ENCODE measurements around the gene WDR82.

DNA sequence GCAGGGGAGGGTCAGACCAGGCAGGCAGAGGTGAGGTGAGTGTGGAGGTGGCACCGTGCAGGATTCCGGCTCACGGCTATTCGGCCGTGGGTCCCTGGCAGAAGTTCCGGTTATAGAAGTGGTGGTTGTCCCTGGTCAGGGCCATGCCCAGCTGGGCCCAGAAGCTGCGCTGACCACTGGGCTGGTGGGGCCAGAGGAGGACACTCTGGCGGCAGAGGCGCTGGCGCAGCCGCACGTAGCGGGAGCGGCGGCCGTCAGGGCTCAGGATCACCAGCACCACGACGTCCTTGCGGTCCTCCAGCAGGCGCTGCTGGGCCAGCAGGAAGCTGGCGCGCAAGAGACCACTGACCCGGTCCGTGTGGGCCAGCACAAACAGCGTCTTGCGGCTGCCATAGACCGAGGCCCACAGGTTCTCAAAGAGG lies 57.3 kb downstream of the WDR82 start:
- TF ChIP-seq, protein P1, sequence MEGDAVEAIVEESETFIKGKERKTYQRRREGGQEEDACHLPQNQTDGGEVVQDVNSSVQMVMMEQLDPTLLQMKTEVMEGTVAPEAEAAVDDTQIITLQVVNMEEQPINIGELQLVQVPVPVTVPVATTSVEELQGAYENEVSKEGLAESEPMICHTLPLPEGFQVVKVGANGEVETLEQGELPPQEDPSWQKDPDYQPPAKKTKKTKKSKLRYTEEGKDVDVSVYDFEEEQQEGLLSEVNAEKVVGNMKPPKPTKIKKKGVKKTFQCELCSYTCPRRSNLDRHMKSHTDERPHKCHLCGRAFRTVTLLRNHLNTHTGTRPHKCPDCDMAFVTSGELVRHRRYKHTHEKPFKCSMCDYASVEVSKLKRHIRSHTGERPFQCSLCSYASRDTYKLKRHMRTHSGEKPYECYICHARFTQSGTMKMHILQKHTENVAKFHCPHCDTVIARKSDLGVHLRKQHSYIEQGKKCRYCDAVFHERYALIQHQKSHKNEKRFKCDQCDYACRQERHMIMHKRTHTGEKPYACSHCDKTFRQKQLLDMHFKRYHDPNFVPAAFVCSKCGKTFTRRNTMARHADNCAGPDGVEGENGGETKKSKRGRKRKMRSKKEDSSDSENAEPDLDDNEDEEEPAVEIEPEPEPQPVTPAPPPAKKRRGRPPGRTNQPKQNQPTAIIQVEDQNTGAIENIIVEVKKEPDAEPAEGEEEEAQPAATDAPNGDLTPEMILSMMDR (IDR thresholded peaks at IDR 0.05) = no peak
- no peak for TF ChIP-seq POLR2A (IDR thresholded peaks at IDR 0.05)
- no peak for TF ChIP-seq POLR2AphosphoS5 (IDR thresholded peaks at IDR 0.05)
